ENCODE data around the gene THADA. TPM values are rescaled to one million over a fixed set of nuclear protein-coding genes. Genes with fewer than 3 reads are reported as not detected.
A peak's percentile ranks its signal among the peaks of the same experiment; 100 is the strongest.

The THADA gene
- polyA plus RNA-seq, 3 donors, result 7.3 to 11.2 (median 9.7) TPM

DNA sequence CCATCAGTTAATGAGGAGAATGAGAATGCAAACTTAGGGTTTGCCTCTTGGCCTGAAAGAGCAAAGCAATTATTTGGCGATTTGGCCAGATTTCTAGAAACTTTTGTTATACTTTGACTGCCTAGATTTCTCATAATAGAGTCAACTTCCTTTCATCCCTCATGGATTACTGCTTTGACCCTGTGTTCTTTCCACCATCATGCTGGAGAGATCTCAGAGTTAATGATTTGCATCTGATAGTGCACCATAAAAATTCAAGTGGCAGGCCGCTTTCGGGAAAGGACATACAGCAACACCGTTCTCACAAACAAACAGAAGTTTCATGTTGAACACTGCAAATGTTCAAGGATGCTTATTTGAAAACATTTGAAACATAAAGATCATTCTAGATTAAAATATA is 225.7 kb downstream of the THADA start:
- peaks cover 48% of the 10 kb centered on the region for H3K4me1 Mint-ChIP-seq
- no CpG with 5 or more reads among the region's 4 CpGs for WGBS (ENCODE audit: insufficient coverage)

GRCh38 chr2:43368483-43369385 is 227.1 kb downstream of the THADA start:
- H3K27ac Mint-ChIP-seq, result peak overlapping the region; percentile 4 to 73 (median 38)
- no peak overlapping the region for H3K9ac ChIP-seq (ENCODE audit: insufficient read depth, low read length, poor library complexity, severe bottlenecking)
- no peaks in the 10 kb centered on the region for H3K27me3 ChIP-seq (ENCODE audit: control insufficient read depth in 2 of 2, insufficient read depth in 2 of 2, low read length in 2 of 2)
- peak in 1 of 3 donors; percentile 18 for DNase-seq
- peaks cover 11 to 13% of the 10 kb centered on the region in 2 donors for H3K36me3 Mint-ChIP-seq
- no peak overlapping the region for H3K4me3 ChIP-seq (replicated peaks in 1 of 3; ENCODE audit: low read depth in 2 of 3, low read length in 3 of 3)
- H3K9me3 ChIP-seq (replicated peaks in 1 of 2; ENCODE audit: control insufficient read depth in 1 of 2, insufficient read depth in 1 of 2, low read length in 2 of 2), result no peaks in the 10 kb centered on the region
- H3K9me3 Mint-ChIP-seq, result peaks cover 0 to 3% (median 0%) of the 10 kb centered on the region in 7 donors
- no peaks in the 10 kb centered on the region for H3K79me2 ChIP-seq (ENCODE audit: insufficient read depth, low read length)
- H3K4me1 ChIP-seq (ENCODE audit: control insufficient read depth in 1 of 2, insufficient read depth in 2 of 2, low read length in 2 of 2), result peaks cover 33 to 51% of the 10 kb centered on the region in 2 donors
- H3K4me1 Mint-ChIP-seq, result peaks cover 48% of the 10 kb centered on the region
- H3K27ac ChIP-seq (ENCODE audit: low read depth in 1 of 2, low read length in 2 of 2), result peak overlapping the region in 1 of 2 donors; percentile 6
- intact Hi-C loops (cut with micrococcal nuclease), result no loop called here
- no peaks in the 10 kb centered on the region for H3K27me3 Mint-ChIP-seq (ENCODE audit: low read depth in 3 of 3)
- no peaks in the 10 kb centered on the region for H4K20me1 ChIP-seq (ENCODE audit: insufficient read depth, low read length)
- H3K4me2 ChIP-seq (replicated peaks; ENCODE audit: extremely low read depth, low read length, poor library complexity, severe bottlenecking), result no peak overlapping the region
- no peak for TF ChIP-seq CTCF (IDR thresholded peaks at IDR 0.05)
- H3K4me3 Mint-ChIP-seq, result no peak overlapping the region
- H2AFZ ChIP-seq (ENCODE audit: insufficient read depth, low read depth, low read length, poor library complexity, severe bottlenecking), result no peak overlapping the region
- H3K36me3 ChIP-seq (replicated peaks in 1 of 2; ENCODE audit: control insufficient read depth in 1 of 2, insufficient read depth in 2 of 2, low read length in 2 of 2), result no peaks in the 10 kb centered on the region
- 70% methylated on average over 4 of the region's 5 CpGs for WGBS (ENCODE audit: insufficient coverage)

More for the DNA sequence above, 225.7 kb downstream of the THADA start:
- no peaks in the 10 kb centered on the region for H3K36me3 ChIP-seq (replicated peaks in 1 of 2; ENCODE audit: control insufficient read depth in 1 of 2, insufficient read depth in 2 of 2, low read length in 2 of 2)
- H3K9ac ChIP-seq (ENCODE audit: insufficient read depth, low read length, poor library complexity, severe bottlenecking), result no peak overlapping the region
- Mint-ChIP-seq H3K27ac (peak overlapping the region in 1 of 7 donors; percentile 9), H3K27me3 (ENCODE audit: low read depth in 3 of 3) (no peaks in the 10 kb centered on the region), H3K4me3 (no peak overlapping the region), H3K9me3 (peaks cover 0 to 3% (median 0%) of the 10 kb centered on the region in 7 donors), H3K36me3 (peaks cover 10 to 11% of the 10 kb centered on the region in 2 donors)
- no peaks in the 10 kb centered on the region for H3K27me3 ChIP-seq (ENCODE audit: control insufficient read depth in 2 of 2, insufficient read depth in 2 of 2, low read length in 2 of 2)
- TF ChIP-seq CTCF (IDR thresholded peaks at IDR 0.05), result no peak
- no peak overlapping the region for H3K27ac ChIP-seq (ENCODE audit: low read depth in 1 of 2, low read length in 2 of 2)
- H3K9me3 ChIP-seq (replicated peaks in 1 of 2; ENCODE audit: control insufficient read depth in 1 of 2, insufficient read depth in 1 of 2, low read length in 2 of 2), result no peaks in the 10 kb centered on the region
- no peak for DNase-seq
- H3K79me2 ChIP-seq (ENCODE audit: insufficient read depth, low read length), result no peaks in the 10 kb centered on the region
- H3K4me3 ChIP-seq (replicated peaks in 1 of 3; ENCODE audit: low read depth in 2 of 3, low read length in 3 of 3), result no peak overlapping the region
- H2AFZ ChIP-seq (ENCODE audit: insufficient read depth, low read depth, low read length, poor library complexity, severe bottlenecking), result no peak overlapping the region
- intact Hi-C loops (cut with micrococcal nuclease), result no loop called here
- no peaks in the 10 kb centered on the region for H4K20me1 ChIP-seq (ENCODE audit: insufficient read depth, low read length)
- H3K4me2 ChIP-seq (replicated peaks; ENCODE audit: extremely low read depth, low read length, poor library complexity, severe bottlenecking), result no peak overlapping the region
- peaks cover 33 to 51% of the 10 kb centered on the region in 2 donors for H3K4me1 ChIP-seq (ENCODE audit: control insufficient read depth in 1 of 2, insufficient read depth in 2 of 2, low read length in 2 of 2)

All from CD14-positive monocyte (primary cell).